ENCODE data around the gene REN. TPM values are rescaled to one million over a fixed set of nuclear protein-coding genes. Genes with fewer than 3 reads are reported as not detected.

The REN gene
- total RNA-seq, 1 experiment from 2014 or later: not detected

GRCh38 chr1:204128964-204129896 lies 36.9 kb downstream of the REN start:
- Histone ChIP-seq H2AK5ac (ENCODE audit: insufficient read length, low read length) (no peak overlapping the region), H2BK12ac (ENCODE audit: insufficient read length, low read depth, low read length) (no peak overlapping the region), H3K4me1 (ENCODE audit: insufficient read depth, low read length) (no peaks in the 10 kb centered on the region; the same call in 1 of the 2 replicates), H4K20me1 (ENCODE audit: control insufficient read depth, insufficient read depth, insufficient read length) (no peaks in the 10 kb centered on the region), H3K4me2 (ENCODE audit: insufficient read depth, insufficient read length, low read length) (peak overlapping the region; percentile 12), H2BK120ac (ENCODE audit: low read depth, low read length, poor library complexity, severe bottlenecking) (peak overlapping the region; percentile 12), H4K91ac (ENCODE audit: insufficient read length, low read depth, low read length) (no peak overlapping the region), H4K5ac (ENCODE audit: insufficient read length, low read depth, low read length) (no peak overlapping the region), H3K4ac (ENCODE audit: low read depth, low read length) (no peak overlapping the region), H3K18ac (ENCODE audit: insufficient read length, low read depth, low read length) (no peak overlapping the region), H3K79me1 (ENCODE audit: insufficient read depth, low read depth, low read length, poor library complexity, severe bottlenecking) (no peaks in the 10 kb centered on the region), H3K27ac (ENCODE audit: insufficient read length, low read depth, low read length) (no peak overlapping the region), H3K9me3 (ENCODE audit: control insufficient read depth, low read depth, low read length) (no peaks in the 10 kb centered on the region), H2AFZ (ENCODE audit: low read length) (no peak overlapping the region), H4K8ac (replicated peaks; ENCODE audit: insufficient read length, low read depth, low read length) (no peak overlapping the region), H2BK20ac (ENCODE audit: low read depth, low read length, poor library complexity, severe bottlenecking) (no peak overlapping the region), H2BK15ac (ENCODE audit: low read depth, low read length) (no peak overlapping the region), H3K23ac (ENCODE audit: insufficient read length, low read depth, low read length) (no peak overlapping the region), H3K9ac (ENCODE audit: extremely low read depth, insufficient read length, low read length) (no peak overlapping the region), H3K14ac (ENCODE audit: insufficient read depth, low read length) (peak overlapping the region; percentile 33; the same call in 1 of the 2 replicates), H3T11ph (ENCODE audit: low read length) (no peak overlapping the region), H3K23me2 (ENCODE audit: insufficient read length, low read depth, low read length, poor library complexity, severe bottlenecking) (peaks cover 4% of the 10 kb centered on the region), H3K79me2 (ENCODE audit: insufficient read depth, low read length) (no peaks in the 10 kb centered on the region), H3K27me3 (ENCODE audit: insufficient read depth, low read length) (no peaks in the 10 kb centered on the region), H2BK5ac (ENCODE audit: insufficient read length, low read length) (no peak overlapping the region), H3K56ac (ENCODE audit: insufficient read length, low read depth, low read length) (no peak overlapping the region)
- H3K27ac Mint-ChIP-seq: peak overlapping the region; percentile 49 to 84 (median 59); a peak in 5 of 7 replicates
- H3K4me3 Mint-ChIP-seq: peak overlapping the region; percentile 50 to 56; a peak in 4 of 5 replicates
- WGBS (ENCODE audit: extremely low coverage, insufficient read length, low lambda C conversion rate): no CpG with 5 or more reads among the region's 29 CpGs
- H3K9me3 Mint-ChIP-seq: no peaks in the 10 kb centered on the region; a peak in 1 of 5 replicates
- no peaks in the 10 kb centered on the region; the same call in 1 of the 2 replicates for H3K27me3 Mint-ChIP-seq (ENCODE audit: low read depth)
- TF ChIP-seq CTCF (conservative IDR thresholded peaks at IDR 0.05): peak; percentile 96
- peaks cover 14 to 63% (median 31%) of the 10 kb centered on the region in 3 experiments; a peak in 6 of 7 replicates for H3K36me3 Mint-ChIP-seq (ENCODE audit: insufficient read depth in 1 of 3, low read depth in 3 of 3)
- peaks cover 37 to 40% of the 10 kb centered on the region in 2 experiments for H3K4me1 Mint-ChIP-seq
- DNase-seq: peak; percentile 88

All from H9 (cell line).